WTC11 (cell line): ENCODE data around the gene ADH1C.

Experiments
- ATF2 ChIP-seq: sonication (generic); formaldehyde crosslinking; IDR thresholded peaks from 2 replicates; pipeline ENCODE4 v1.8.1; 2022; ENCODE audit warnings: low read depth, missing genetic modification reagents, borderline replicate concordance
- CREB1 ChIP-seq: sonication (generic); formaldehyde crosslinking; IDR thresholded peaks from 2 replicates; pipeline ENCODE4 v1.8.0; 2023; ENCODE audit warnings: mild to moderate bottlenecking, missing genetic modification reagents
- CTCF ChIP-seq: fragments of 200-600 bp; IDR thresholded peaks from 2 replicates; pipeline ENCODE4 v1.8.0; 2022; ENCODE audit warnings: antibody characterized with exemption
- MLX ChIP-seq: sonication (generic); formaldehyde crosslinking; IDR thresholded peaks from 2 replicates; pipeline ENCODE4 v1.8.1; 2023; ENCODE audit warnings: mild to moderate bottlenecking, missing genetic modification reagents, moderate library complexity
- NFYB ChIP-seq: sonication (generic); formaldehyde crosslinking; conservative IDR thresholded peaks from 2 replicates; pipeline ENCODE4 v1.8.0; 2022; ENCODE audit warnings: low read depth, missing genetic modification reagents
- NR3C1 ChIP-seq: sonication (generic); formaldehyde crosslinking; conservative IDR thresholded peaks from 2 replicates; pipeline ENCODE4 v1.8.1; 2023; ENCODE audit warnings: low read depth, mild to moderate bottlenecking, missing genetic modification reagents
- SP1 ChIP-seq: sonication (generic); formaldehyde crosslinking; conservative IDR thresholded peaks from 2 replicates; pipeline ENCODE4 v1.8.1; 2022; ENCODE audit warnings: missing genetic modification reagents
- ZNF138 ChIP-seq: sonication (generic); formaldehyde crosslinking; conservative IDR thresholded peaks from 2 replicates; pipeline ENCODE4 v1.8.1; 2022; ENCODE audit warnings: mild to moderate bottlenecking, moderate library complexity, missing genetic modification reagents
- TF ChIP-seq, protein P1 (sequence below): sonication (generic); formaldehyde crosslinking; IDR thresholded peaks from 2 replicates; pipeline ENCODE4 v1.8.0; 2023; ENCODE audit warnings: missing genetic modification reagents

- TF ChIP-seq CTCF (no peak), ATF2 (CRISPR knock-in tag) (no peak), NR3C1 (no peak), CREB1 (no peak), ZNF138 (CRISPR knock-in tag) (no peak), NFYB (CRISPR knock-in tag) (no peak), SP1 (CRISPR knock-in tag) (no peak), MLX (CRISPR knock-in tag) (no peak)
- TF ChIP-seq, protein P1, sequence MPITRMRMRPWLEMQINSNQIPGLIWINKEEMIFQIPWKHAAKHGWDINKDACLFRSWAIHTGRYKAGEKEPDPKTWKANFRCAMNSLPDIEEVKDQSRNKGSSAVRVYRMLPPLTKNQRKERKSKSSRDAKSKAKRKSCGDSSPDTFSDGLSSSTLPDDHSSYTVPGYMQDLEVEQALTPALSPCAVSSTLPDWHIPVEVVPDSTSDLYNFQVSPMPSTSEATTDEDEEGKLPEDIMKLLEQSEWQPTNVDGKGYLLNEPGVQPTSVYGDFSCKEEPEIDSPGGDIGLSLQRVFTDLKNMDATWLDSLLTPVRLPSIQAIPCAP (CRISPR knock-in tag) = no peak
Observed at GRCh38 chr4:99293357-99293756, 59.2 kb downstream of the ADH1C start.
